ENCODE data around the gene ATP5F1D.
"Not testable (repeated sequence)": the region's sequence is repeated elsewhere in the genome, so short reads cannot be mapped to it uniquely, and the experiment has no call there.

ATP5F1D gene

GRCh38 chr19:1241417-1242095 lies at the start of gene ATP5F1D:
TSS of gene ATP5F1D (plus strand) at chr19:1241751. CDS start at chr19:1241851, 100 bp downstream.
- DNase-seq (ENCODE audit: low read depth in 1 of 2, low spot score in 1 of 2), result peak; percentile 79 to 92

- DNase-seq (ENCODE audit: low read depth in 1 of 2, low spot score in 1 of 2), result no peak
These were observed 42.0 kb upstream of the ATP5F1D start for GRCh38 chr19:1199531-1199930.

- DNase-seq (ENCODE audit: low read depth in 1 of 2, low spot score in 1 of 2), result not testable (repeated sequence)
These were observed 40.9 kb upstream of the ATP5F1D start for GRCh38 chr19:1200614-1201013.

- DNase-seq (ENCODE audit: low read depth in 1 of 2, low spot score in 1 of 2), result peak; percentile 98 to 100
These were observed 36.1 kb upstream of the ATP5F1D start, which contains the start of gene STK11 for GRCh38 chr19:1205114-1206099. TSS of gene STK11 (plus strand) at chr19:1205778. CDS start at chr19:1206914, 1,136 bp downstream.

- no peak for DNase-seq (ENCODE audit: low read depth in 1 of 2, low spot score in 1 of 2)
These were observed 35.2 kb upstream of the ATP5F1D start for GRCh38 chr19:1206150-1206863.

- DNase-seq (ENCODE audit: low read depth in 1 of 2, low spot score in 1 of 2), result no peak
These were observed 34.6 kb upstream of the ATP5F1D start for GRCh38 chr19:1206864-1207450.

GRCh38 chr19:1208830-1209229 lies 32.7 kb upstream of the ATP5F1D start:
- not testable (repeated sequence) for DNase-seq (ENCODE audit: low read depth in 1 of 2, low spot score in 1 of 2)

- DNase-seq (ENCODE audit: low read depth in 1 of 2, low spot score in 1 of 2), result no peak
These were observed 31.4 kb upstream of the ATP5F1D start for GRCh38 chr19:1210227-1210538.

GRCh38 chr19:1211494-1212234 lies 29.9 kb upstream of the ATP5F1D start:
- DNase-seq (ENCODE audit: low read depth in 1 of 2, low spot score in 1 of 2), result no peak

- DNase-seq (ENCODE audit: low read depth in 1 of 2, low spot score in 1 of 2), result no peak
These were observed 27.9 kb upstream of the ATP5F1D start for GRCh38 chr19:1213391-1214286.

GRCh38 chr19:1214299-1214861 lies 27.2 kb upstream of the ATP5F1D start:
- no peak for DNase-seq (ENCODE audit: low read depth in 1 of 2, low spot score in 1 of 2)

GRCh38 chr19:1214862-1215731 lies 26.5 kb upstream of the ATP5F1D start:
- no peak for DNase-seq (ENCODE audit: low read depth in 1 of 2, low spot score in 1 of 2)

GRCh38 chr19:1216756-1217155 lies 24.8 kb upstream of the ATP5F1D start:
- no peak for DNase-seq (ENCODE audit: low read depth in 1 of 2, low spot score in 1 of 2)

GRCh38 chr19:1217366-1217765 lies 24.2 kb upstream of the ATP5F1D start:
- DNase-seq (ENCODE audit: low read depth in 1 of 2, low spot score in 1 of 2), result no peak

- DNase-seq (ENCODE audit: low read depth in 1 of 2, low spot score in 1 of 2), result no peak
These were observed 22.6 kb upstream of the ATP5F1D start for GRCh38 chr19:1218751-1219567.

- DNase-seq (ENCODE audit: low read depth in 1 of 2, low spot score in 1 of 2), result no peak
These were observed 21.6 kb upstream of the ATP5F1D start for GRCh38 chr19:1219786-1220476.

- no peak for DNase-seq (ENCODE audit: low read depth in 1 of 2, low spot score in 1 of 2)
These were observed 21.0 kb upstream of the ATP5F1D start for GRCh38 chr19:1220477-1220930.
